HG03558 (cell line): ENCODE data around the gene SYNJ2.

Source experiments
- ATAC-seq: cut with Tn5 transposase; IDR thresholded peaks from one replicate; pipeline ENCODE4 v1.9.1; 2021; ENCODE audit warnings: moderate number of reproducible peaks; ENCODE audit not compliant: unreplicated experiment; ENCODE audit errors: extremely low read depth

The SYNJ2 gene

DNA sequence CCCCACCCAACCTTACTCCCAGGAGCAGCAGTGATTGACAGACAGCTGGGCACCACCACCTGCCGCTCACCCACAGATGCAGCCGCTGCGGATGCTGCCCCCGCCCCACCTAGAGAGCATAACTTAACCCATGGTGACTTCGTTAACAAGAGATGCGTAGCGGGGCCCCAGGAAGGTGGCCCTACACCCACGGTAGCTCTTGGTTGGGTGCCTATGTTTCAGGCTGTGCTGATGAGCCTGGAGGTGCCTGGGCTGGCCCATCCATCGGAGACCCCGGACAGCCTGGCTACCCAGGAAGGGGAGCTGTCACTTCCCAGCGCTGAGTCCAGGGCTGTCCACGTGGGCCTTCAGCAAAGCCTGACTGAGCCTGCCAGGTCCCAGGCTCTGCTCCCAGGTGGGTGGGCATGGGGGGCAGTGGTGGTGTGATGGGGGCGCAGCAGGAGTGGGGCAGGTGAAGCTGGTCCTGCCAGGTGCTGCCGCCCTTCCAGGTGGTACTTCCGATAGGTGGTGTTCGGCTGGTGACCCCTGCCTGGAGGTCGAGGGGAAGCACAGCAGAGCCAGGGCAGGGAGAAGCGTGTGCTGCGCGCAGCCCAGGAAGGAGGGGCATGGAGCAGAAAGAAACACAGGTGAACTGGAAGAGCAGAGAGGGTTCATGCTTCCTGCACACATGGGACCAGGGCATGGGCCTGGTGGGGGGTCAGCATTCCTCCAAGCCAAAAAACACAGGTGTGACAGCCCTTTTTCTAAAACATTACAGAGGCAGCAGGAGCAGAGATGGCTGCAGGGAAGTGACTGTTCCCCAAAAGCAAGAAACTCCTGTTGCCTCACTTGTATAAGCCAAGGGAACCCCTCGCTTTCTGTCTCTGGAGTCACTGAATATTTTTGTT is 56.9 kb downstream of the SYNJ2 start:
- no peak for ATAC-seq

DNA sequence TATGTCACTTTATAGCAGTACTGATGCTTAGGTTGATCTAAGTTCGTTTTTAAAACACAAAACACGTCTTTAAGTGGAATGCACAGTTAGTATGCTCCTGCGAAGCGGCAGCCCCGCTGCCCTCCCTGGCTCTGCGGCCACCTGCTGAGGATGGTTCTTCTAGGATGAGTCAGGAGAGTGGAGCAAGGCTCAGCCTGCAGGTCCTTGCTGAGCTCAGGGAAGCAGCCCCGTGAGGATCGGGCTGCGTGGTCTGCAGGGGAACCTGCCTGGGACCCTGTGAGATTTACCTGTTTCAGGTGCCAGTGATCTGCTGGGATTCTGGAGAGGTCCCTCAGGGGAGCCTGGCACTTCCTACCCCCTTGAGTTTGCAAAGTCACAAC is 57.5 kb downstream of the SYNJ2 start:
- no peak for ATAC-seq

GRCh38 chr6:158039571-158040050 is 57.9 kb downstream of the SYNJ2 start:
- ATAC-seq: no peak

DNA sequence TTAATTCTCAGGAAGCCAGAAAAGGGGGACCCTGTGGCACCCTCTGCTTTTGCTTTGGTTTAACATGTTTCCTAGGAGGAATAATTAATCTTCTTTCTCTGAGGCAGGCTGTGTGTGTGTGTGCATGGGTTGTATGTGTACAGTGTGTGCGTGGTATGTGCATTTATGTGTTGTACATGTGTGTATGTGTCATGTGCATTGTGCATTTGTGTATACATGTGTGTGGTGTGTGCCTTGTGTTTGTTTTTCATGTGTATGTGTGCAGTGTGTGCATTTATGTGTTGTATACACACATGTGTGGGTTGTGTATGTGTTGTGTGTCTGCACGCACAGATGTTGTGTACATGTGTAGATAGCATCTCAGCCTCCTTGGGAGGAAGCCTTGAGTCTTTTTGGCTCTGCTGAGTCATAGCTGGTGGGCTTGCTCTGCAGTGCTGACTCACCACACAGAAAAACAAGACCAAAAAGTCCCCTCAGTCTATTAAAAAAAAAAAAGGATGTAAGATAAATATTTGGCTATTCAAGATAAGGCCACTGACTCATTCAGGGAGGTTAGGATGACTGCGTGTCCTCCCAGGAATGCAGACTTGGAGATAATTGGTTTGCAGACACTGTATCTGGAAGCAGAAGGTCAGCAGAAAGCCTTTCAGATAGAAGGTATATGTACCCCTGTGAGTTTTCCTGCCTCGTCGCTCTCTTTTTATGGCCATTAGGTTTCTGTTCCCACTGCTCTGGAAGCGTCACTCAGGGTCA is 58.6 kb downstream of the SYNJ2 start:
- ATAC-seq: no peak

DNA sequence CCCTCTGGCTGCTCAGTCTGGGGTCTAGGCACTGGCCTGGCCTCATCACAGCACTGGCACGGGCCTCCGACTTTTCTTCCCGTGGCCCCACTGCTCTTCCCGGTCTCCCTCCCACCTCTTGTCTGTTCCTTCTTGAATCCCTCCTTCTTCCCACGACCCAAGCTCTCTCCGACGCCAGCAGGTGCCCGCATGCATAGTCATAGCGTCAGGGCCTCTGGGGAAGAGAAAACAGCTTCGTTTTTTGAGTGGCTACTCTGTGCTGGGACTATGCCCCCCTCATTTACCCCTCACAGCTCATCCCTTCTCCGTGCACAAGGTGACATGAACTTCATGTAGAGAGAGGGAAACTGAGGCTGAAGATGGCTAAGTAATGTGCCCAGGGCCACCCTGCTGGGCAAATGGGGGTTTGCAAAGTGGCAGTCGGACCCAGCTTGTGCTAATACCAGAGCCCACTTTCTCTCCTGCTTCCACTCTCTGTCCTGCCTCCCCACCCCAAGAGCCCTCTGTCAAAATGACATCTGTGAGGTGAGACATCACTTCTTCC is 59.2 kb downstream of the SYNJ2 start:
- ATAC-seq: no peak

DNA sequence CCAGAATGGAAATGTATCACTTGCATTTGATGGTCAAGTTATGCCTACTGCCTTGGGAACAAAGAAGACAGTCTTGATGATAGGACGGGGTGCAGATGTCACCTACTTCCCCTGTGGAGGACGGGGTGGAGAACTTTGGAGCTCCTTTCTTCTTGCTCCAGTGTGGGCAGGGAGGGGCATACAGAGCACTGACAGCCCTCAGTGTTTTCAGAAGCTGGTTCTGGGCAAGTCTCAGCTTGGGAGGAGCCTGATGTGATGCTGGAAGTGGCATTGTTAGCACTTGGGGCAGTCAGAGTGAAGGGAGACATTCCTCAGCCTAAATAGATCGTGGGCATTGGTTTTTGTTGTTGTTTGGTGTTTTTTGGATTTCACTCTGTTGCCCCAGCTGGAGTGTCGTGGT is 59.7 kb downstream of the SYNJ2 start:
- no peak for ATAC-seq

DNA sequence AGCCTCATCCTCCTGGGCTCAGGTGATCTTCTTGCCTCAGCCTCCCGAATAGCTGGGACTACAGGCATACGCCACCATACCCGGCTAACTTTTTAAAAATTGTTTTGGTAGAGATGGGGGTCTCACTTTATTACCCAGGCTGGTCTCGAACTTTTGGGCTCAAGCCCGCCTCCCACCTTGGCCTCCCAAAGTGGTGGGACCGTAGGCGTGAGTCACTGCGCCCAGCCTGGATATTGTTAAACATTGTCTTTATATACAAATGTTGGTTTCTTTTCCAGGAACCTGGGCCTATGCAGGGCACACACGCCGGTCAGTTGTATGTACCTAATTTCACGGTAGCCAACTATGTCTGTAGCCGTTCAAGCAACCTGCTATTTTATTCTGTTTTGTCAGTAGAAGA is 60.1 kb downstream of the SYNJ2 start:
- ATAC-seq: no peak

DNA sequence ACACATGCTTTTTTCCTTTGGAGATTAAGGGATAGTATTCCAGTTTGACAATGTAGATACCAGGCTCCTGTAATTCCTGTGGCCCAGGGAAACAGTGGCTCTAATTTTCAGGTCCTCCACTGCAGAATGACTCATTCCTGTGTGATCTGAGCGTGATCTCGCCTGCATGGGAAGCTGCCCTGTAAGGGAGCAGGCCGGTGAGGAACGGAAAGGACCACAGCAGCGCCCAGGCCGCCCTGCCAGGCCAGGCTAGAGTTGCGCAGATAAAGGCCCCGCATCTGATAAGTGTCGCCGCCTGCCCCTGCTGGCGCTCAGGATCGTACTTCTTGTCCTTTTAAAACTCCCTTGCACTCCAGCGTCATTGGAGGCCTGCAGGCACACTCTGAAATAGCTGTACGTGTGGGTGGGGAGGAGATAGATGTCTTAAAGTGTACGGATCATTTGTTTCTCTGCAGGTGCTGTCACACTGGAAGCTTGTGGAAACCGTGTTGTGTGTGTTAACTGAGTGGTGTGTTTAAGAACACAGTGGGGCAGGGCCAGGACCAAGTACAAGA is 60.7 kb downstream of the SYNJ2 start:
- no peak for ATAC-seq

GRCh38 chr6:158043008-158043407 is 61.3 kb downstream of the SYNJ2 start:
- no peak for ATAC-seq

DNA sequence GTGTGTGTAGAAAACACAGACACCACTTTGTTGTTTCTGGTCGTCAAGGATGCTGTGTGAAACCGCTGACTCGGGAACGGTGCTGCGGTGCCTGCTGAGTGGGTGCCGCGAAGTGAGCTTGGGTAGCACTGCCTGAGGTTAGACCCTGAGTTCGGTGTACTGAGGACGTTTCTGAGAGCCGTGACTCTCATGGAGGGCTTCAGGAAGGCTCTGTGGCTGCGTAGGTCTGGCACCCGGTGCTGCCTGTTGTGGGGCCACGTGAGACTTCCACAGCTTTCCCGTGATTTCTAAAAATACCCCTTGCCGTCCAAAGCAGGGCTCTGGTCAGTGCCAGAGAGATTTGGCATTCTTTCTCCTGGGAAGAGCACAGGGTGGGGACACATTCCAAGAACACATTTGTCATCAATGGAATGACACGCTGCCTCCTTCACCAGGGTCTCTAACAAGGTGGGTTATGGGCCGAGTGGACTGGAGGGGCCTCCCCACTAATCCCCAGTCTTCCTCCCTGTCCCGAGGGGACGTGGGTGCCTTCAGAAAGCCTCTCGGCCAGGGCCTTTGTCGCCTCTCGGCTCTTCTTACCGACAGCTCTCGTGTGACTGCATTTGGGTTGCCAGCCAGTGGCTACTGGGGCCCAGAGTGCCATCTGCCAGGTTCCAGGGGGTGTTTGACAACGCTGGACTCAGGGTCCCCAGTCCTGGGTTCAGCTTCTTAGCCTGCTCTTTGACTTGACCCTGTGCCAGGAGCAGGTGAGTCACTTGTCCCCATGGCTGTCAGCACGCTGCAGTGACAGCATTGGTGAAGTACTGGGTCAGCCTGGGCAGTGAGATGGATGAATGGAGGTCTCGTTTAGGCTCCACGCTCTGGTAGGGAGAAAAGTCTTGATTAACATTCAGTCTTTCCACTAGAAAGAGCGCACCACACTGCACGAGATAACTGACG is 62.2 kb downstream of the SYNJ2 start:
- ATAC-seq: no peak

GRCh38 chr6:158044525-158044888 is 62.8 kb downstream of the SYNJ2 start:
- ATAC-seq: no peak

GRCh38 chr6:158046201-158047126 is 64.8 kb downstream of the SYNJ2 start:
- ATAC-seq: no peak

GRCh38 chr6:158047127-158047518 is 65.5 kb downstream of the SYNJ2 start:
- no peak for ATAC-seq

DNA sequence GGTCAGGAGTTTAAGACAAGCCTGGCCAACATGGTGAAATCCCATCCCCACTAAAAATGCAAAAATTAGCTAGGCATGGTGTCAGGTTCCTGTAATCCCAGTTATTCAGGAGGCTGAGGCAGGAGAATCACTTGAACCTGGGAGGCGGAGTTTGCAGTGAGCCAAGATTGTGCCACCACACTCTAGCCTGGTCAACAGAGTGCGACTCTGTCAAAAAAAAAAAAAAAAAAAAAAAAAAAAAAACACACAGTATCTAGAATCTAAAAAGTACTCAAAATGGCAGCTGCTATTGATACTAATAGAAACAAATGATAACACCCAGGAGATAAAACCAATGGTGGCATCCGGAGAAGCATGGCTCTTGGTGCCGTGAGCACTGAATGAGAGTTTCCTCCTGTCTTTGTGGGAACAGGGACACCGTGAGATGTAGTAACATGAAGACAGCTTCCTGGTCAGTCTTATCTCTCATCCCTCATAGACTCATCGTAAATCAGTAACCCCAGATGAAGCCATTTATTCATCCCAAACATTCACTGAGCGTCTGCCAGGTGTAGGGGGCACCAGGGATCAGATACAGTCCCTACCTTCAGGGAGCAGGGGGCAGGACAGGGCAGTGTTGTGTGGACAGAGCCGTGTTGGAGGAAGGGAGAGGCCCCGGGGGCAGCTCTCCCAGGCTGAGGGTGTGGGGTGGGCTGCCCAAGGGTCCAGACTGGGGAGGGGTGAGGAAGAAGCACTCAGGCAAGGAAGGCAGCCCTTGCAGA is 66.1 kb downstream of the SYNJ2 start:
- no peak for ATAC-seq

DNA sequence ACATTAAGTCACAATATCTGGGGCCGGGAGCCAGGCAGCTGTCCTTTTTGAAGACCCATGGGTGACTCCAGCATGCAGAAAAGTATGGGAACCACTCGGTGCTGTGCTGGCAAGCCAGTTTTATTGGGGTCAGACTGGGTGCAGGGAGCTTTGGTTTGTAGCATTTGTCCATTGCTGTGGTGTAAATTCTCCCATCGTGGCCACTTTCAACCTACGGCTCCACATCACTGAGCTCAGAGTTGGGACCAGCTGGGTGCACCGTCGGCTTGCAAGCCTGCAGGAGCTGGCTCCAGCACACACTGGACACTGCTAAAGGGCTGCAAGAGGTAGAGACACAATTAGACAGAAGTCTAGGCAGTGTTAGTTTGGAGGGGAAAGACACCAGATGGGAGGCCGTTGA is 66.9 kb downstream of the SYNJ2 start:
- no peak for ATAC-seq

GRCh38 chr6:158049055-158050028 is 67.7 kb downstream of the SYNJ2 start:
- ATAC-seq: no peak

- ATAC-seq: no peak
These were observed 68.6 kb downstream of the SYNJ2 start for GRCh38 chr6:158050107-158050735.
